Bronchial epithelial cell (primary cell): ENCODE data around the gene BMPR1B. TPM values are rescaled to one million over a fixed set of nuclear protein-coding genes. Genes with fewer than 3 reads are reported as not detected.
"Not testable (repeated sequence)": the region's sequence is repeated elsewhere in the genome, so short reads cannot be mapped to it uniquely, and the experiment has no call there.

ENCODE experiments used
- DNase-seq: peaks from one replicate; pipeline ENCODE4 v3.0.0-alpha.2; 2010; ENCODE audit warnings: low read depth
- FAIRE-seq: peaks from 2 replicates; lab custom pipeline; 2011; peaks lifted over from hg19 to GRCh38; lab: Jason Lieb, UNC
- H3K27me3 ChIP-seq: 2 replicates; pipeline ENCODE4 v1.5.1; 2011; ENCODE audit warnings: low read length; ENCODE audit not compliant: control insufficient read depth, insufficient read depth
- H3K36me3 ChIP-seq: 2 replicates; pipeline ENCODE4 v1.5.1; 2011; ENCODE audit warnings: low read length; ENCODE audit not compliant: control insufficient read depth, insufficient read depth
- H3K4me3 ChIP-seq: 2 replicates; pipeline ENCODE4 v1.5.1; 2011; ENCODE audit warnings: mild to moderate bottlenecking, low read depth, low read length, control low read depth
- total RNA-seq: library from RNA; depleted of rRNA; stranded (reverse); fragments of >200 nt; gene quantifications from 2 replicates; pipeline ENCODE4 v1.2.1, GENCODE V29; 2014
- TF ChIP-seq, protein P1 (sequence below): IDR thresholded peaks from 2 replicates; pipeline ENCODE4 v1.5.1; 2011; ENCODE audit warnings: mild to moderate bottlenecking, moderate library complexity, low read length, control low read depth, inconsistent platforms; ENCODE audit not compliant: insufficient read depth, severe bottlenecking

BMPR1B gene
- total RNA-seq, 1 donor from 2014 or later: 15.3 TPM

- TF ChIP-seq, protein P1, sequence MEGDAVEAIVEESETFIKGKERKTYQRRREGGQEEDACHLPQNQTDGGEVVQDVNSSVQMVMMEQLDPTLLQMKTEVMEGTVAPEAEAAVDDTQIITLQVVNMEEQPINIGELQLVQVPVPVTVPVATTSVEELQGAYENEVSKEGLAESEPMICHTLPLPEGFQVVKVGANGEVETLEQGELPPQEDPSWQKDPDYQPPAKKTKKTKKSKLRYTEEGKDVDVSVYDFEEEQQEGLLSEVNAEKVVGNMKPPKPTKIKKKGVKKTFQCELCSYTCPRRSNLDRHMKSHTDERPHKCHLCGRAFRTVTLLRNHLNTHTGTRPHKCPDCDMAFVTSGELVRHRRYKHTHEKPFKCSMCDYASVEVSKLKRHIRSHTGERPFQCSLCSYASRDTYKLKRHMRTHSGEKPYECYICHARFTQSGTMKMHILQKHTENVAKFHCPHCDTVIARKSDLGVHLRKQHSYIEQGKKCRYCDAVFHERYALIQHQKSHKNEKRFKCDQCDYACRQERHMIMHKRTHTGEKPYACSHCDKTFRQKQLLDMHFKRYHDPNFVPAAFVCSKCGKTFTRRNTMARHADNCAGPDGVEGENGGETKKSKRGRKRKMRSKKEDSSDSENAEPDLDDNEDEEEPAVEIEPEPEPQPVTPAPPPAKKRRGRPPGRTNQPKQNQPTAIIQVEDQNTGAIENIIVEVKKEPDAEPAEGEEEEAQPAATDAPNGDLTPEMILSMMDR: no peak
- DNase-seq (no peak), FAIRE-seq (no peak)
- Histone ChIP-seq H3K4me3 (no peak overlapping the region), H3K36me3 (no peaks in the 10 kb centered on the region), H3K27me3 (no peaks in the 10 kb centered on the region)
These were observed 364.2 kb downstream of the BMPR1B start for GRCh38 chr4:95122001-95122400.

- no peak overlapping the region for H3K4me3 ChIP-seq
These were observed 367.2 kb downstream of the BMPR1B start for GRCh38 chr4:95124906-95125504.

GRCh38 chr4:95129031-95129430, 371.3 kb downstream of the BMPR1B start:
- TF ChIP-seq, protein P1: no peak
- Histone ChIP-seq H3K36me3 (no peaks in the 10 kb centered on the region), H3K4me3 (no peak overlapping the region), H3K27me3 (no peaks in the 10 kb centered on the region)
- DNase-seq (no peak), FAIRE-seq (no peak)

More at GRCh38 chr4:95124906-95125504, 367.2 kb downstream of the BMPR1B start:
- H3K27me3 ChIP-seq: no peaks in the 10 kb centered on the region
- TF ChIP-seq, protein P1: peak; percentile 49
- no peak for FAIRE-seq
- H3K36me3 ChIP-seq: no peaks in the 10 kb centered on the region
- DNase-seq: peak; percentile 63

- no peaks in the 10 kb centered on the region for H3K36me3 ChIP-seq
- FAIRE-seq: no peak
- TF ChIP-seq, protein P1: no peak
- H3K27me3 ChIP-seq: no peaks in the 10 kb centered on the region
- no peak overlapping the region for H3K4me3 ChIP-seq
- peak; percentile 100 for DNase-seq
These were observed 372.1 kb downstream of the BMPR1B start for GRCh38 chr4:95129821-95130311.

- H3K36me3 ChIP-seq, H3K4me3 ChIP-seq, FAIRE-seq, DNase-seq, H3K27me3 ChIP-seq: not testable (repeated sequence)
These were observed 376.3 kb downstream of the BMPR1B start for GRCh38 chr4:95134016-95134415.

- FAIRE-seq, H3K27me3 ChIP-seq, H3K36me3 ChIP-seq, H3K4me3 ChIP-seq, DNase-seq: not testable (repeated sequence)
These were observed 381.7 kb downstream of the BMPR1B start for GRCh38 chr4:95139424-95139823.

DNA sequence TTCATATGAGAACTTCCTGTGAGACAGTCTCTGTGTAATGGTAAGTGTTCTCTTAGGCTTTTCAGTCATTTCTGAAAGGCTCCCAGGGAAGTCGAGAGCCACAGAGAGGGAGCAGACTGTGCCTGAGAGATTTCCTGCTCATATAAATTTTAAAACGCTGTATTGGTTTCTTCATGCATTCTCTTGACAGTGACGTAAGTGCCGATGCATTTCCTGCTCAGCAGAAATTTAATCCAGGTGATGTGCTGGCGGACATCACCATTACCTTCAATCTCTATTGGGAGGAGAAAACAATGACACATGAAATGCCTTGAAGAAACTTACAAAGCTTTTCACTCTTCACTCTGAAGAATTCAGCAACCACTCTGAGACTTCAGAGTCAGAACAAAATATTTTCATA, 383.6 kb downstream of the BMPR1B start:
- no peak overlapping the region for H3K4me3 ChIP-seq

More for the DNA sequence above, 383.6 kb downstream of the BMPR1B start:
- DNase-seq: peak; percentile 62
- TF ChIP-seq, protein P1: no peak
- H3K27me3 ChIP-seq: no peaks in the 10 kb centered on the region
- no peak for FAIRE-seq
- H3K36me3 ChIP-seq: no peaks in the 10 kb centered on the region
